BLaER1 (cell line): ENCODE results near the gene P3R3URF.
A peak's percentile ranks its signal among the peaks of the same experiment; 100 is the strongest.

ENCODE experiments used
- H3K27ac ChIP-seq: shearing (Covaris generic); formaldehyde crosslinking; 2 replicates; pipeline ENCODE4 v1.8.1; 2022
- H3K27me3 ChIP-seq: shearing (Covaris generic); formaldehyde crosslinking; 2 replicates; pipeline ENCODE4 v1.8.1; 2022
- H3K36me3 ChIP-seq: shearing (Covaris generic); formaldehyde crosslinking; 2 replicates; pipeline ENCODE4 v1.8.1; 2022
- H3K4me1 ChIP-seq: shearing (Covaris generic); formaldehyde crosslinking; 2 replicates; pipeline ENCODE4 v1.8.1; 2022
- H3K4me2 ChIP-seq: shearing (Covaris generic); formaldehyde crosslinking; 2 replicates; pipeline ENCODE4 v1.8.1; 2022
- H3K4me3 ChIP-seq: shearing (Covaris generic); formaldehyde crosslinking; 2 replicates; pipeline ENCODE4 v1.8.1; 2022
- H3K9ac ChIP-seq: shearing (Covaris generic); formaldehyde crosslinking; 2 replicates; pipeline ENCODE4 v1.8.1; 2022
- H3K9me3 ChIP-seq: shearing (Covaris generic); formaldehyde crosslinking; 2 replicates; pipeline ENCODE4 v1.8.1; 2022
- H4K20me1 ChIP-seq: shearing (Covaris generic); formaldehyde crosslinking; 2 replicates; pipeline ENCODE4 v1.8.1; 2022
- Cebpa-rat ChIP-seq: shearing (Covaris generic); IDR thresholded peaks from 2 replicates; pipeline ENCODE4 v1.8.1; 2022

The P3R3URF gene

GRCh38 chr1:46174448-46175231 is 1.6 kb downstream of the P3R3URF start, which contains the start of gene TSPAN1:
TSS of gene TSPAN1 (plus strand) at chr1:46175087. CDS start at chr1:46181108, 6,021 bp downstream.
- H3K4me2 ChIP-seq: no peak within 1 kb of the TSS
- no peak within 1 kb of the TSS for H3K4me3 ChIP-seq
- H3K36me3 ChIP-seq: no peaks in the 10 kb centered on the region
- H3K27ac ChIP-seq: no peak within 1 kb of the TSS
- H3K9ac ChIP-seq: no peak within 1 kb of the TSS
- no peaks in the 10 kb centered on the region for H3K9me3 ChIP-seq
- H3K27me3 ChIP-seq: no peaks in the 10 kb centered on the region
- H4K20me1 ChIP-seq: no peaks in the 10 kb centered on the region
- no peak for TF ChIP-seq Cebpa-rat
- H3K4me1 ChIP-seq: peaks cover 54% of the 10 kb centered on the region

- H3K27me3 ChIP-seq: no peaks in the 10 kb centered on the region
- TF ChIP-seq Cebpa-rat: no peak
- no peak overlapping the region for H3K4me3 ChIP-seq
- H3K4me1 ChIP-seq: peaks cover 48% of the 10 kb centered on the region
- no peaks in the 10 kb centered on the region for H4K20me1 ChIP-seq
- H3K27ac ChIP-seq: no peak overlapping the region; the same call in 1 of the 2 replicates
- H3K36me3 ChIP-seq: no peaks in the 10 kb centered on the region
- H3K9me3 ChIP-seq: no peaks in the 10 kb centered on the region
- H3K4me2 ChIP-seq: peak overlapping the region; percentile 75
- H3K9ac ChIP-seq: no peak overlapping the region
Observed at GRCh38 chr1:46173361-46173856, 2.9 kb downstream of the P3R3URF start.

DNA sequence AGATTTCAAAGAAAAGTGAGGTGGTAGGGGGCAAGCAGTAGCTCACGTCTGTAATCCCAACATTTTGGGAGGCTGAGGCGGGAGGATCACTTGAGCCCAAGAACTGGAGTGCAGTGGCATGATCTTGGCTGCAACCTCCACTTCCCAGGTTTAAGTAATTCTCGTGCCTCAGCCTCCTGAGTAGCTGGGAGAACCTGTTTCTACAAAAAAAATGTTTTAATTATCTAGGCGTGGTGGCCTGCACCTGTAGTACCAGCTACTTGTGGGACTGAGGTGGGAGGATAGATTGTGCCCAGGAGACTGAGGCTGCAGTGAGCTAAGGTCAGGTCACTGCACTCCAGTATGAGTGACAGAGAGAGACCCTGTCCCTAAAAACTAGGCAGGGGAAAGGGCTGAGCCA is 4.0 kb downstream of the P3R3URF start:
- TF ChIP-seq Cebpa-rat: no peak
- H3K27me3 ChIP-seq: peaks cover 4% of the 10 kb centered on the region; the same call in 1 of the 2 replicates
- no peak overlapping the region for H3K9ac ChIP-seq
- no peaks in the 10 kb centered on the region for H4K20me1 ChIP-seq
- peak overlapping the region; percentile 75 for H3K4me2 ChIP-seq
- no peak overlapping the region for H3K4me3 ChIP-seq
- 0 out of 2 replicates have a peak overlapping the region, but pooled peaks have one; percentile 65 for H3K27ac ChIP-seq
- no peaks in the 10 kb centered on the region for H3K36me3 ChIP-seq
- no peaks in the 10 kb centered on the region for H3K9me3 ChIP-seq
- peaks cover 50% of the 10 kb centered on the region for H3K4me1 ChIP-seq

- no peaks in the 10 kb centered on the region for H3K36me3 ChIP-seq
- no peaks in the 10 kb centered on the region for H3K9me3 ChIP-seq
- no peaks in the 10 kb centered on the region for H4K20me1 ChIP-seq
- H3K4me1 ChIP-seq: peaks cover 54% of the 10 kb centered on the region
- TF ChIP-seq Cebpa-rat: no peak
- H3K9ac ChIP-seq: peak overlapping the region; percentile 57; the same call in 1 of the 2 replicates
- H3K27me3 ChIP-seq: peaks cover 9% of the 10 kb centered on the region; the same call in 1 of the 2 replicates
- no peak overlapping the region for H3K4me3 ChIP-seq
- peak overlapping the region; percentile 65 for H3K27ac ChIP-seq
- peak overlapping the region; percentile 75 for H3K4me2 ChIP-seq
Observed at GRCh38 chr1:46171871-46172270, 4.4 kb downstream of the P3R3URF start.

DNA sequence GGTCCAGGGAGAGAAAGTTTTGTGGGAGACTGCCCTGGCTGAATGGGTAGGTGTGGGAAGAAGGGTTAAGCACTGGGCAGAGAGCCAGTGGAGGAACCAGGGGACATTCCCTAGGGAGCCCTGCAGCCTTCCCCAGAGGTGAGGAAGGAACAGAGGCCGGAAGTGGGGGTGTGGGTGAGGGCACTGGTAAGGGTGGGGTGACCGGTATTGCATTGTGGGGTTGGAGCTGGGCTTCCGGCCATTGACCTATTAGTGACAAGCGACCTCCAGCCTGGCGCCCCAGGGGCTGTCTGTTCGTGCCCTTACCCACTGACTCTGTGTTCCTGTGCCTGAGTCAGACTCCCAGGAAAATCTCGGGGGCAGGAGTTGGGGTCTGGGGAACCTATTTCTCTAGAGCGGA is 4.9 kb downstream of the P3R3URF start:
- Histone ChIP-seq H4K20me1 (no peaks in the 10 kb centered on the region), H3K36me3 (no peaks in the 10 kb centered on the region), H3K4me3 (no peak overlapping the region), H3K9me3 (no peaks in the 10 kb centered on the region), H3K27me3 (peaks cover 12% of the 10 kb centered on the region; the same call in 1 of the 2 replicates), H3K27ac (peak overlapping the region; percentile 65), H3K4me1 (peaks cover 55% of the 10 kb centered on the region), H3K9ac (peak overlapping the region; percentile 57; the same call in 1 of the 2 replicates), H3K4me2 (peak overlapping the region; percentile 75)
- no peak for TF ChIP-seq Cebpa-rat

DNA sequence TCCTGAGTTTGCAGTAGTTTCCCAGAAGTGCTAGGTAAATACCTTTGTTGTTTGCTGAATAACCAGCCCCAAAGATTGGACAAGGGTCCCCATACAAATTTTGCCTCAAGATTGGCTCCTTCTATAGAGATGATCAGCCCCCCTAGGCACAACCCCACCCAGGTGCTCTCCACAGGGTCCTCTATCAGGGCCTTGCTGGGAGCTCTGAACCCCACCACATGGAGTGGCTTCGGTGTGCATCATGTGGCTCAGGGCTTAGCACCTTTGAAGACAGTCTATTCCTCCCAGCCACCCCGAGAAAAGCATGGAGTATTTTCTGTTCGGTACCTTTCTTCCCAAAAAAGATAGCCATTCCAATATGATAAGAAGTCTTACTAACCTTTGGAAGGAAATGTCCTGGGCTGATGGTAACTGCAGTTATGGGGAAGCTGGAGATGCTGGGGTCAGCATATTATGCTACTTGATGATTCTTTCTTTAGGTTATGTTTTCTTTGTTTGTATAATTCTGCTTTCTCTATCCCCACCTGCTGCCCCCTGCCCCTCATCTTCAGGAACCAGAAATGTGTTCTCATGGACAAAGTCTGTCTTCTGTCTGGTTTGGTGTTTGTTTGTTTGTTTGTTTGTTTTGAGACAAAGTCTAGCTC is 6.4 kb downstream of the P3R3URF start:
- TF ChIP-seq Cebpa-rat: no peak
- H3K4me3 ChIP-seq: no peak overlapping the region
- H3K36me3 ChIP-seq: no peaks in the 10 kb centered on the region
- no peaks in the 10 kb centered on the region for H4K20me1 ChIP-seq
- H3K4me2 ChIP-seq: no peak overlapping the region
- no peaks in the 10 kb centered on the region for H3K9me3 ChIP-seq
- peaks cover 55% of the 10 kb centered on the region for H3K4me1 ChIP-seq
- no peak overlapping the region for H3K27ac ChIP-seq
- H3K27me3 ChIP-seq: peaks cover 13% of the 10 kb centered on the region; the same call in 1 of the 2 replicates
- H3K9ac ChIP-seq: no peak overlapping the region

DNA sequence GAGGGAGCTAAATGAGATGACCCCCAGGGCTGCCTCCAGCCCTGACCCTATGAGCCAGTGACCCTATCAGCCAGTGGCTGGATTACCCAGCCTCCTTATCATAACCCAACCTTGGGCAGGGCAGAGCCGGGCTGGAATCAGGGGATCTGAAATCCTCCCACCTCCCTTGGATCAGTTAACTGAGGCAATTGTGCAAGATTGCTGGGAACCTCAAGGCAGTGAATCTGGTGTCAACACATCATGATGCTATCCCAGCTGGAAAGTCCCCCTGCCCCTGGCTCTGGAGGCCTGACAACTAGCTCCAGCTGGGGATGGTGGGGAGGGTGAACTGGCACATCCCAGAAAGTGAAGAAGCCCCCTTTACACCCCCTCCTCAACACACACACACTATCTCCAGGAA is 7.8 kb downstream of the P3R3URF start:
- no peak overlapping the region for H3K4me2 ChIP-seq
- no peaks in the 10 kb centered on the region for H3K9me3 ChIP-seq
- no peaks in the 10 kb centered on the region for H3K36me3 ChIP-seq
- H3K4me3 ChIP-seq: no peak overlapping the region
- no peak for TF ChIP-seq Cebpa-rat
- peaks cover 13% of the 10 kb centered on the region; the same call in 1 of the 2 replicates for H3K27me3 ChIP-seq
- peaks cover 45% of the 10 kb centered on the region for H3K4me1 ChIP-seq
- no peaks in the 10 kb centered on the region for H4K20me1 ChIP-seq
- no peak overlapping the region for H3K27ac ChIP-seq
- H3K9ac ChIP-seq: no peak overlapping the region

- H3K4me2 ChIP-seq: peak overlapping the region; percentile 62
- peak overlapping the region; percentile 61 for H3K9ac ChIP-seq
- H3K27me3 ChIP-seq: peaks cover 13% of the 10 kb centered on the region; the same call in 1 of the 2 replicates
- TF ChIP-seq Cebpa-rat: no peak
- peak overlapping the region; percentile 59 for H3K4me3 ChIP-seq
- H3K4me1 ChIP-seq: peaks cover 28% of the 10 kb centered on the region
- H3K27ac ChIP-seq: peak overlapping the region; percentile 37; the same call in 1 of the 2 replicates
- H3K9me3 ChIP-seq: no peaks in the 10 kb centered on the region
- H3K36me3 ChIP-seq: no peaks in the 10 kb centered on the region
- H4K20me1 ChIP-seq: no peaks in the 10 kb centered on the region
Observed at GRCh38 chr1:46166521-46167462, 9.5 kb downstream of the P3R3URF start.

DNA sequence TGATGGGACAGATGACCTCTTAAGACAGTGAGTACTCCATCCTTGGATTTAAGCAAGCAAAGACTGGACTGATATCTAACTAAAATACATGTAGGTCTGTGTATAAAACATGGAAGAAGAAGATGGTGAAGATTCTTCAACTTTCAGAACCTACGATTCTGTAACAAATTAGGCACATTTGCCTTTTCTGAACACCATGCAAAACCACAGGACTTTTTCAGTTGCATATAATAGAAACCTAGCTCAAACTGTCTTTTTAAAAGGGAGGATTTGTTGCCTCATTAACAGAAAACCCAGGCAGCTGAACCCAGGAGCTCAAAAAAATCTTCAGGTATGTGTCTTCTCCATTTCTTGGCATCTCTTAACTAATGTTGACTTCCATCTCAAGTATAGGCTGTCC is 16.1 kb downstream of the P3R3URF start:
- Histone ChIP-seq H3K9ac (no peak overlapping the region), H3K36me3 (no peaks in the 10 kb centered on the region), H3K27me3 (no peaks in the 10 kb centered on the region), H4K20me1 (no peaks in the 10 kb centered on the region), H3K4me1 (no peaks in the 10 kb centered on the region), H3K9me3 (no peaks in the 10 kb centered on the region), H3K4me3 (no peak overlapping the region), H3K27ac (no peak overlapping the region), H3K4me2 (no peak overlapping the region)
- no peak for TF ChIP-seq Cebpa-rat
